ENCODE data around the gene ATXN7L1.

GRCh38 chr7:105580022-105580740 lies 296.2 kb downstream of the ATXN7L1 start:
- TF ChIP-seq POLR2A (IDR thresholded peaks at IDR 0.05) (no peak), EP300 (IDR thresholded peaks at IDR 0.05) (no peak), CTCF (IDR thresholded peaks at IDR 0.05) (no peak)
